NCI-H1436 (cell line): ENCODE results near the gene NKPD1.

Source experiments
- DNase-seq: peaks from one replicate; lab custom pipeline; 2025; lab: John Stamatoyannopoulos, UW

Gene NKPD1

GRCh38 chr19:45117671-45118070, 43.1 kb downstream of the NKPD1 start:
- DNase-seq = no peak

- DNase-seq = peak; percentile 57
Observed at GRCh38 chr19:45117167-45117594, 43.6 kb downstream of the NKPD1 start.

- no peak for DNase-seq
Observed at GRCh38 chr19:45115809-45116615, 44.8 kb downstream of the NKPD1 start.

- DNase-seq = peak; percentile 56
Observed at GRCh38 chr19:45114116-45114515, 46.7 kb downstream of the NKPD1 start.

GRCh38 chr19:45113628-45114027, 47.2 kb downstream of the NKPD1 start:
- peak; percentile 80 for DNase-seq

- no peak for DNase-seq
Observed at GRCh38 chr19:45112111-45112827, 48.5 kb downstream of the NKPD1 start.
